CD4-positive, alpha-beta T cell treated with Interleukin-6 at 100 ng/mL for 8 hours (primary cell): ENCODE measurements around the gene KCNMA1.

Source experiments
- DNase-seq: peaks from one replicate; pipeline ENCODE4 v3.0.0-alpha.2; 2020; ENCODE audit warnings: mixed read lengths, low spot score

KCNMA1 gene

GRCh38 chr10:77328272-77328816, 309.3 kb downstream of the KCNMA1 start:
- no peak for DNase-seq

GRCh38 chr10:77325233-77325537, 312.4 kb downstream of the KCNMA1 start:
- no peak for DNase-seq

GRCh38 chr10:77321838-77322237, 315.8 kb downstream of the KCNMA1 start:
- DNase-seq = no peak

GRCh38 chr10:77320971-77321471, 316.6 kb downstream of the KCNMA1 start:
- DNase-seq = no peak

- no peak for DNase-seq
Measured at GRCh38 chr10:77319557-77319956, 318.1 kb downstream of the KCNMA1 start.

- DNase-seq = no peak
Measured at GRCh38 chr10:77318739-77319138, 318.9 kb downstream of the KCNMA1 start.

- no peak for DNase-seq
Measured at GRCh38 chr10:77317221-77317620, 320.4 kb downstream of the KCNMA1 start.

GRCh38 chr10:77315496-77316129, 322.0 kb downstream of the KCNMA1 start:
- DNase-seq = no peak

GRCh38 chr10:77313066-77313750, 324.4 kb downstream of the KCNMA1 start:
- no peak for DNase-seq

- DNase-seq = no peak
Measured at GRCh38 chr10:77311186-77311585, 326.4 kb downstream of the KCNMA1 start.

GRCh38 chr10:77310288-77310840, 327.2 kb downstream of the KCNMA1 start:
- no peak for DNase-seq

GRCh38 chr10:77309509-77309908, 328.1 kb downstream of the KCNMA1 start:
- DNase-seq = no peak

GRCh38 chr10:77309092-77309491, 328.5 kb downstream of the KCNMA1 start:
- no peak for DNase-seq

GRCh38 chr10:77308084-77308732, 329.4 kb downstream of the KCNMA1 start:
- no peak for DNase-seq

GRCh38 chr10:77306666-77307065, 330.9 kb downstream of the KCNMA1 start:
- DNase-seq = no peak

GRCh38 chr10:77305650-77306632, 331.7 kb downstream of the KCNMA1 start:
- DNase-seq = no peak

GRCh38 chr10:77304192-77304591, 333.4 kb downstream of the KCNMA1 start:
- no peak for DNase-seq

- DNase-seq = no peak
Measured at GRCh38 chr10:77301305-77301730, 336.3 kb downstream of the KCNMA1 start.

- DNase-seq = no peak
Measured at GRCh38 chr10:77300682-77301302, 336.8 kb downstream of the KCNMA1 start.

- DNase-seq = no peak
Measured at GRCh38 chr10:77299320-77299719, 338.3 kb downstream of the KCNMA1 start.

GRCh38 chr10:77297393-77297739, 340.2 kb downstream of the KCNMA1 start:
- no peak for DNase-seq
